Right lobe of liver (tissue), 6 donors: ENCODE data around the gene SERF1B. TPM values are rescaled to one million over a fixed set of nuclear protein-coding genes. Genes with fewer than 3 reads are reported as not detected.
"Not testable (repeated sequence)": the region's sequence is repeated elsewhere in the genome, so short reads cannot be mapped to it uniquely, and the experiment has no call there.

Experiments
- ATAC-seq, 4 donors: fragments of 200-7000 bp; cut with Tn5 transposase; one replicate each; pipeline ENCODE4 v1.9.1; 2020; ENCODE audit warnings: mild to moderate bottlenecking in 4 of 4, moderate library complexity in 4 of 4
- DNase-seq, 3 donors: peaks; one replicate each; pipeline ENCODE4 v3.0.0-alpha.2; 2020
- H3K27ac ChIP-seq, 3 donors: fragments of 200-600 bp; one replicate each; pipeline ENCODE4 v1.8.0; 2022
- H3K27me3 ChIP-seq, 2 donors: fragments of 200-600 bp; one replicate each; pipeline ENCODE4 v1.8.0; 2022
- H3K36me3 ChIP-seq, 4 donors: fragments of 200-600 bp; sonication (generic) in 1 of 4; one replicate each; pipeline versions ENCODE4 v1.5.1 to v1.8.0; 2017 to 2022; ENCODE audit warnings: control low read depth in 1 of 4
- H3K4me1 ChIP-seq, 4 donors: fragments of 200-600 bp; sonication (generic) in 1 of 4; one replicate each; pipeline versions ENCODE4 v1.5.1 to v1.8.0; 2017 to 2022; ENCODE audit warnings: control low read depth in 1 of 4
- H3K4me3 ChIP-seq, 3 donors: fragments of 200-600 bp; one replicate each; pipeline ENCODE4 v1.8.0; 2022
- H3K9me3 ChIP-seq, 4 donors: fragments of 200-600 bp; sonication (generic) in 1 of 4; one replicate each; pipeline versions ENCODE4 v1.5.1 to v1.8.0; 2017 to 2022; ENCODE audit warnings: control low read depth in 1 of 4
- WGBS: methylation state at CpG from one replicate; pipeline ENCODE4 v1.1.6; 2018; ENCODE audit warnings: low coverage, low lambda C conversion rate; ENCODE audit not compliant: insufficient coverage; ENCODE audit errors: missing lambda C conversion rate; 5-methylcytosine and 5-hydroxymethylcytosine counted together
- intact Hi-C, 2 donors: fragments of 100-400 bp; cut with DNase I; formaldehyde crosslinking; loops; one replicate each; pipeline versions ENCODE4 v1.11.2 to v1.14.1; 2022
- long read RNA-seq: library from polyadenylated mRNA; unstranded; transcript quantifications from one replicate; pipeline ENCODE4 v2.0.0, GENCODE V29; 2019
- total RNA-seq, 6 experiments: library from RNA; depleted of rRNA in 2 of 6; stranded (reverse); fragments of >200 nt in 2 of 6; fragmentation: NEBNext Ultra II Directional in 3 of 6; extraction: Animal tissue kit (Norgen Biotek cat#: 25700) in 3 of 6; gene quantifications; one replicate each; pipeline versions ENCODE4 v1.1.0 to v1.2.4, GENCODE V29; 2016 to 2023
- donor health status: DM: no; HTN: yes; CAD: no.
- donor health status: DM: no; HTN: no; CAD: no.
- donor health status: DM: no; HTN: no; CAD: no.
- donor health status: DM: no; HTN: yes; CAD: no.
- donor health status: DM: no; HTN: yes; CAD: no.

Gene SERF1B
- total RNA-seq = 10 to 100 TPM in 2 of 6 experiments, 1 to 10 TPM in 4; 2.8 to 11.6 (median 5.8) TPM
- long read RNA-seq, partial matches to known transcripts = 1 of 2 reads
- long read RNA-seq, other reads (novel, unspliced or antisense) = 0 of 2 reads

DNA sequence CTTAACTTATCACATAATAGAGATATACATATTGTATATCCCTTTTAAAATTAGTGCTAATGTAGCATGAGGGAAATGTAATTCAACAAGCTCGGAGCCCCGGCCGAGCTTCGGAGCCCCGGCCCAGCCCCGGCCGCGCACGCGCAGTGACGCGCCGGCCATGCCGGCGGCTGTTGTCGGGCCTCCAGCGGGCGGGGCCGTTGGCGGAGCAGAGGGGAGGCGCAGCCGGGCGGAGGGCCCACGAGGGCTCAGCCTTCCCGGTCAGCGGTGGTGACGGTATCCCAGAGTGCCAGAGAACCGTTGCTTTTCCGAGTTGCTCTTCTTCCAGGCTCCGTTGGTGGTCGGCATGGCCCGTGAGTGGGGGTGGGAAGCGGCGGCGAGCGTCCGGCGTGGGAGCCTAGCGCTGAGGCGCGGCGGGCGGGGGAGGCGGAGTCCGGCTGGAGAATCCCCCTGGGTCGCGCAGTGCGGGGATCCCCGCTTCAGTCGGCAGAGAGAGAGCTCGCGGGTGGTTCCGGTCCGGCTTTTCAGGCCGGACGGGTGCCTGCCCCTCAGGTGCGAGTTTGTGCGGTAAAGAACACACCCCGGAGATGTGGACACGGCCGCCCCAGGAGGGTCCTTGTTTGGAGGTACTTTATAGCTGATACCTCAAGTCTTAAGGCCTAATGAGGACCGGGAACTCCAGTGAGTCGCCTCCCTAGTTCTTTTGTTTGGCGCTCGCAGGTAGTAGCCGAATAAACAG lies at the start of gene SERF1B:
TSS of gene SERF1B (plus strand) at position 146 of the 739 bp plus-strand sequence. CDS start at position 347, 201 bp downstream.
- H3K4me1 ChIP-seq, H3K27me3 ChIP-seq, H3K36me3 ChIP-seq, DNase-seq, H3K9me3 ChIP-seq, H3K4me3 ChIP-seq, intact Hi-C loops, H3K27ac ChIP-seq: not testable (repeated sequence)
- peak; percentile 98 to 99 (median 98) for ATAC-seq
- no CpG with 5 or more reads among the region's 66 CpGs for WGBS

GRCh38 chr5:69991713-69992112 lies 33.3 kb upstream of the SERF1B start:
- H3K9me3 ChIP-seq, H3K36me3 ChIP-seq, H3K27ac ChIP-seq, intact Hi-C loops, DNase-seq, H3K4me1 ChIP-seq, H3K4me3 ChIP-seq, H3K27me3 ChIP-seq, ATAC-seq: not testable (repeated sequence)
- no CpG with 5 or more reads among the region's 2 CpGs for WGBS

GRCh38 chr5:69995535-69995934 lies 29.5 kb upstream of the SERF1B start:
- H3K27ac ChIP-seq, ATAC-seq, DNase-seq, H3K9me3 ChIP-seq, H3K27me3 ChIP-seq, H3K4me3 ChIP-seq, H3K4me1 ChIP-seq, intact Hi-C loops, H3K36me3 ChIP-seq: not testable (repeated sequence)
- WGBS = no CpG with 5 or more reads among the region's 1 CpG

- H3K4me3 ChIP-seq, H3K36me3 ChIP-seq, ATAC-seq, H3K9me3 ChIP-seq, intact Hi-C loops, H3K4me1 ChIP-seq, DNase-seq, H3K27ac ChIP-seq, H3K27me3 ChIP-seq: not testable (repeated sequence)
- WGBS = no CpG with 5 or more reads among the region's 2 CpGs
These were observed 4.4 kb upstream of the SERF1B start for GRCh38 chr5:70020660-70021059.

DNA sequence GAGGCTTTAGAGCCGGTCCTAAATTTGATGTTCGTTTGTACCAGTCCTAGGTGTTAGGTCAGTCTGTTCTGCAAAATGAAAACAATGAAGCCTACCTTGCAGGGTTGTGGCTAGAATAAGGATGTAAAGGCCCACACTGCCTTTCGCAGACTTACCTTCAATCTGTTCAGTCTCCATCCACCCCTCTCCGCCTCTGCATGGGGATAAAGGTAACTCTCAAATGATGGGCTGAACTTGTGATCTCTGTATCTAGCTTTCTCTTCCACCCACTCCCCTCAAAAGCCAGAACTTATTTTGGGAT lies 744 bp downstream of the SERF1B start:
- intact Hi-C loops = not testable (repeated sequence)

DNA sequence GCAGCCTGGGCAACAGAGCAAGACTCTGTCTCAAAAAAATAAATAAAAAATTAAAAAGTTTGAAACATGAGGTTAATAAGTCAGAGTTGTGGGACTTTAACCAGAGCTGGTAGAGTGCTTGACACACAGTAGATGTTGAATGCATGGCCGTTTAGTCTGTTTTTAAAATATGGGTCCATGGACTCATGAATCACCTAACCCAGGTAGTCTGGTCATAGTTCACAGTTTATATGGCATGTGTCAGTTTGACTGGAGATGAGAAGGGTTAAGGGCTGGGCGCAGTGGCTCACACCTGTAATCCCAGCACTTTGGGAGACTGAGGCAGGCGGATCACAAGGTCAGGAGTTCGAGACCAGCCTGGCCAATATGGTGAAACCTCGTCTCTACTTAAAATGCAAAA lies 6.2 kb downstream of the SERF1B start:
- DNase-seq, intact Hi-C loops, H3K36me3 ChIP-seq, ATAC-seq, H3K9me3 ChIP-seq, H3K4me1 ChIP-seq, H3K27ac ChIP-seq, H3K4me3 ChIP-seq, H3K27me3 ChIP-seq: not testable (repeated sequence)
- WGBS = no CpG with 5 or more reads among the region's 5 CpGs

More for the DNA sequence above, 744 bp downstream of the SERF1B start:
- not testable (repeated sequence) for H3K27me3 ChIP-seq, DNase-seq, H3K27ac ChIP-seq, H3K36me3 ChIP-seq, H3K4me3 ChIP-seq, H3K9me3 ChIP-seq, H3K4me1 ChIP-seq
- WGBS = no CpG with 5 or more reads among the region's 4 CpGs
- peak in 3 of 4 donors; percentile 34 to 46 (median 42) for ATAC-seq

- H3K27me3 ChIP-seq, intact Hi-C loops, ATAC-seq: not testable (repeated sequence)
These were observed 16.4 kb downstream of the SERF1B start for GRCh38 chr5:70041411-70041810.

DNA sequence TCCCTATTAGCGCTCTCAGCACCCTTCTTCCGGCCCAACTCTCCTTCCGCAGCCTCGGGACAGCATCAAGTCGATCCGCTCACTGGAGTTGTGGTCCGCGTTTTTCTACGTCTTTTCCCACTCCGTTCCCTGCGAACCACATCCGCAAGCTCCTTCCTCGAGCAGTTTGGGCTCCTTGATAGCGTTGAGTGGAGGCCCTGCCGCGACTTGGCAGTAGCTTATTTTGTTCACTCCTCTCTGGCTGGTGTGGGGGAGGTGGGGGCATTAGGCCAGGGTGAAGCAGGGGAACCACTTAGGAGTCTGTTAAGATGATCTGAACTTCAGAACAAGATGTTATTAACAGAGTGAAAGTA lies 24.7 kb downstream of the SERF1B start:
- WGBS = no CpG with 5 or more reads among the region's 16 CpGs
- H3K4me1 ChIP-seq, H3K4me3 ChIP-seq, H3K27me3 ChIP-seq, H3K27ac ChIP-seq, DNase-seq, intact Hi-C loops, H3K36me3 ChIP-seq, H3K9me3 ChIP-seq: not testable (repeated sequence)
- ATAC-seq = peak; percentile 39 to 53 (median 48)

More at GRCh38 chr5:70041411-70041810, 16.4 kb downstream of the SERF1B start:
- H3K36me3 ChIP-seq, H3K27ac ChIP-seq, H3K4me3 ChIP-seq, H3K4me1 ChIP-seq, H3K9me3 ChIP-seq, DNase-seq: not testable (repeated sequence)

GRCh38 chr5:70056289-70056942 lies 31.4 kb downstream of the SERF1B start:
- H3K27ac ChIP-seq, H3K4me3 ChIP-seq, H3K36me3 ChIP-seq, DNase-seq, ATAC-seq, intact Hi-C loops, H3K9me3 ChIP-seq, H3K4me1 ChIP-seq, H3K27me3 ChIP-seq: not testable (repeated sequence)
- WGBS = no CpG with 5 or more reads among the region's 6 CpGs

DNA sequence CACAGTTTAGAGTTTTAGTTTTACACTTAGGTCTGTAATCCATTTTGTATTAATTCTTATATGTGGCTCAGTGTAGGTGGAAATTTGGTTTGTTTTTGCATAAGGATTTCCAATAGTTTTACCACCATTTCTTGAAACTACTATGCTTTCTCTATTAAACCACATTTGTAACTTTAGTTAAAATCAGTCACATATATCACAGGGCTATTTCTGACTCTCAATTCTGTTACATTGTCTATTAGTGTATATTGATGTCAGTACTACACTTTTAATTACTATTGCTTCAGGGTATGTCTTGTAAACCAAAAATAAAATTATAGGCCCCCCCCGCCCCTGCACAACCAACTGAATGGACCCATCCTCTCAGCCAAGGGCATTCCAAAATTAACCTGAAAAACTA lies 32.1 kb downstream of the SERF1B start:
- H3K27me3 ChIP-seq, H3K27ac ChIP-seq, H3K36me3 ChIP-seq, DNase-seq, H3K9me3 ChIP-seq, H3K4me1 ChIP-seq, intact Hi-C loops, ATAC-seq, H3K4me3 ChIP-seq: not testable (repeated sequence)
- WGBS = no CpG with 5 or more reads among the region's 1 CpG

GRCh38 chr5:70077632-70078031 lies 52.6 kb downstream of the SERF1B start:
- H3K4me1 ChIP-seq, H3K27ac ChIP-seq, DNase-seq, H3K36me3 ChIP-seq, intact Hi-C loops, H3K27me3 ChIP-seq, H3K4me3 ChIP-seq, H3K9me3 ChIP-seq, ATAC-seq: not testable (repeated sequence)
- WGBS = 91% methylated on average over 4 of the region's 8 CpGs
